DMS153 treated with DMSO at 0.1 percent for 48 hours (cell line): ENCODE results near the gene NHSL1.

ENCODE experiments used
- DNase-seq: peaks from one replicate; lab custom pipeline; 2025; ENCODE audit not compliant: unreplicated experiment; lab: John Stamatoyannopoulos, UW

NHSL1 gene

DNA sequence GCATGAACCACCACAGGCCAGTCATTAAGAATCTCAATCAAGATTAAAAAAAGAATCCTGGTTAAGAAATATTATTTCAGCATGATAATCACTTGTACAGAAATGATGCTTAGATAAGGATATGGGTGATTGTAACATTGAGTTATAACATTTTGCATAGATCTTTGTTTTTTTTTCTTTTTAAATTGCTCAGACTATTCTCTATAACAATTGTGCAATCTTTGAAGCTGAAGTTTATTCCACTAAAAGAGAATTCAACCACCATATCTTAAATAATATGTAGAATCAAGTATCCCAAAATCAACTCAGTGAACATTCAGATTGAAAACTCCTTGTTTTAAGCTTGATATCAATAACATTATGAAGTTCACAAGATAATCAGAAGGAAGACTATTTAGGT, 122.3 kb downstream of the NHSL1 start:
- DNase-seq: no peak

- no peak for DNase-seq
These were observed 124.5 kb downstream of the NHSL1 start for GRCh38 chr6:138374815-138375214.

- DNase-seq: no peak
These were observed 125.1 kb downstream of the NHSL1 start for GRCh38 chr6:138374230-138374629.

DNA sequence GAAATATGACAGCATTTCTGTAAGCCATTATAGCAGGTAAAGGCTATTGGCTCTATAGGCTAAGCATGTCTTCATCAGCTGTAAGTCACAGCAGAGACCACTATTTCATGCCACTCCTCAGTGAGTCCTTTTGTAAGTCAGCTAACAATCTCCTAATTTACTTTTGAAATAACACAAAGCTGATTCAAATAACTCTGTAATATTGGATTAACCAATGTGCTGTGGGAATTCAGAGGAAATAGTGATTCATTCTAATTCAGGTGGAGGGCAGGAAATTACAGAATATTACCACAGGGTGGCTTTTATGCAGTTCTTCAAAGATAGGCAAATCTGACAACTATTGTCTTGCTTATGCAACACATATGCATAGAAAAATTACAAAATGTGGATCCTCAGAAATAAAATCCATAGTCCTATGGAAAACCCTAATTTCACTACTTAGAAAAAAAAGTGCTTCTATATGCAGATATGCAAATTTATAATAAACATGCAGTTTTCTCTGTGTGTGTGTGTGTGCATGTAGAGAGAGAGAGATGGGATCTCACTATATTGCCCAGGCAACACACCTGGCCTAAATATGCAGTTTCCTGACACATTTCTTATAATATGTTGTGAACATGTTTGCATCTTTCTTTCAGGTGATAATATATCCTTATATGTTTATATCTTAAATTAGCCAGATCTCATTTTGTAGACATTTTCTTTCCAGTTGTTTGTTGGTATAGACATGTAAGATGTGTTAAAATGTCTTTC, 126.4 kb downstream of the NHSL1 start:
- no peak for DNase-seq
